GM19239 (cell line): Measurements from ENCODE around the gene S100A6.
"Not testable (repeated sequence)": the region's sequence is repeated elsewhere in the genome, so short reads cannot be mapped to it uniquely, and the experiment has no call there.

Source experiments
- DNase-seq: peaks from one replicate; pipeline ENCODE4 v3.0.0; 2011; ENCODE audit warnings: low spot score; ENCODE audit not compliant: insufficient read length
- FAIRE-seq: peaks from 2 replicates; lab custom pipeline; 2011; peaks lifted over from hg19 to GRCh38; lab: Jason Lieb, UNC

Gene S100A6

GRCh38 chr1:153535242-153536011 is at the start of gene S100A6:
S100A6 (minus strand) TSS chr1:153535991; CDS start chr1:153535339, 652 bp downstream.
- no peak for FAIRE-seq
- no peak for DNase-seq

GRCh38 chr1:153585006-153585405 is 49.2 kb upstream of the S100A6 start:
- DNase-seq (no peak), FAIRE-seq (no peak)

GRCh38 chr1:153583976-153584375 is 48.2 kb upstream of the S100A6 start:
- no peak for FAIRE-seq
- DNase-seq: no peak

- FAIRE-seq, DNase-seq: not testable (repeated sequence)
Measured at GRCh38 chr1:153583514-153583913, 47.7 kb upstream of the S100A6 start.

- not testable (repeated sequence) for DNase-seq
Measured at GRCh38 chr1:153582836-153583235, 47.0 kb upstream of the S100A6 start.

GRCh38 chr1:153578936-153579335 is 43.1 kb upstream of the S100A6 start:
- DNase-seq (no peak), FAIRE-seq (no peak)

More at GRCh38 chr1:153582836-153583235, 47.0 kb upstream of the S100A6 start:
- FAIRE-seq: not testable (repeated sequence)

GRCh38 chr1:153578490-153578889 is 42.7 kb upstream of the S100A6 start:
- FAIRE-seq (no peak), DNase-seq (no peak)

GRCh38 chr1:153577624-153578051 is 41.8 kb upstream of the S100A6 start:
- FAIRE-seq: no peak
- no peak for DNase-seq

- no peak for FAIRE-seq
- DNase-seq: no peak
Measured at GRCh38 chr1:153577138-153577537, 41.3 kb upstream of the S100A6 start.

GRCh38 chr1:153575497-153575896 is 39.7 kb upstream of the S100A6 start:
- DNase-seq, FAIRE-seq: not testable (repeated sequence)

- FAIRE-seq, DNase-seq: not testable (repeated sequence)
Measured at GRCh38 chr1:153575081-153575491, 39.3 kb upstream of the S100A6 start.

GRCh38 chr1:153573351-153573750 is 37.6 kb upstream of the S100A6 start:
- DNase-seq: no peak
- no peak for FAIRE-seq

GRCh38 chr1:153572569-153573015 is 36.8 kb upstream of the S100A6 start:
- peak; percentile 67 for DNase-seq
- FAIRE-seq: no peak

- DNase-seq (no peak), FAIRE-seq (no peak)
Measured at GRCh38 chr1:153571706-153572105, 35.9 kb upstream of the S100A6 start.

- DNase-seq: no peak
- FAIRE-seq: no peak
Measured at GRCh38 chr1:153570874-153571273, 35.1 kb upstream of the S100A6 start.

- no peak for DNase-seq
- no peak for FAIRE-seq
Measured at GRCh38 chr1:153569465-153569864, 33.7 kb upstream of the S100A6 start.

GRCh38 chr1:153568367-153569099 is 32.7 kb upstream of the S100A6 start:
- DNase-seq: peak; percentile 80

GRCh38 chr1:153567621-153568366 is 32.0 kb upstream of the S100A6 start:
- DNase-seq (no peak), FAIRE-seq (no peak)

More at GRCh38 chr1:153568367-153569099, 32.7 kb upstream of the S100A6 start:
- peak; percentile 71 for FAIRE-seq

- DNase-seq (no peak), FAIRE-seq (peak; percentile 33)
Measured at GRCh38 chr1:153566414-153567371, 30.9 kb upstream of the S100A6 start.
